Neural cell (in vitro differentiated cells): ENCODE data around the gene NRL. TPM values are rescaled to one million over a fixed set of nuclear protein-coding genes. Genes with fewer than 3 reads are reported as not detected.

Experiments used
- H2AFZ ChIP-seq: fragments of 200-600, 300-800 bp; sonication (generic), shearing (Covaris generic); 2 replicates; pipeline ENCODE4 v1.6.0; 2014; ENCODE audit warnings: low read depth, mild to moderate bottlenecking, antibody characterized with exemption, low read length, moderate library complexity
- H3F3A ChIP-seq: fragments of 200-600 bp; shearing (Covaris generic); 2 replicates; pipeline ENCODE4 v1.6.1; 2016; ENCODE audit warnings: mild to moderate bottlenecking, moderate library complexity, mixed read lengths, antibody characterized with exemption, low read length; ENCODE audit not compliant: insufficient read depth, poor library complexity, severe bottlenecking
- H3K27ac ChIP-seq: fragments of 200-600, 300-800 bp; sonication (generic), shearing (Covaris generic); 2 replicates; pipeline ENCODE4 v1.5.1; 2014; ENCODE audit warnings: mild to moderate bottlenecking, low read length, moderate library complexity
- H3K27me3 ChIP-seq: fragments of 300-800, 200-600 bp; sonication (generic), shearing (Covaris generic); 2 replicates; pipeline ENCODE4 v1.6.0; 2014; ENCODE audit warnings: mild to moderate bottlenecking, low read depth, low read length, moderate library complexity; ENCODE audit not compliant: insufficient read depth
- H3K36me3 ChIP-seq: fragments of 300-800, 200-600 bp; sonication (generic), shearing (Covaris generic); 2 replicates; pipeline ENCODE4 v1.5.1; 2014; ENCODE audit warnings: mild to moderate bottlenecking, antibody characterized with exemption, low read length, moderate library complexity; ENCODE audit not compliant: insufficient read depth
- H3K4me2 ChIP-seq: fragments of 300-800, 200-600 bp; sonication (generic), shearing (Covaris generic); 2 replicates; pipeline ENCODE4 v1.6.0; 2014; ENCODE audit warnings: mild to moderate bottlenecking, low read length
- H3K4me3 ChIP-seq: fragments of 300-800, 200-600 bp; sonication (generic), shearing (Covaris generic); 2 replicates; pipeline ENCODE4 v1.5.1; 2014; ENCODE audit warnings: mild to moderate bottlenecking, low read length, moderate library complexity
- H3K79me2 ChIP-seq: fragments of 200-600 bp; shearing (Covaris generic); replicated peaks from 2 replicates; pipeline ENCODE4 v1.6.0; 2014; ENCODE audit warnings: mild to moderate bottlenecking, low read length, moderate library complexity; ENCODE audit not compliant: insufficient read depth
- H3K9ac ChIP-seq: fragments of 300-800, 200-600 bp; sonication (generic), shearing (Covaris generic); 2 replicates; pipeline ENCODE4 v1.6.1; 2016; ENCODE audit warnings: mild to moderate bottlenecking, low read length, mixed read lengths
- H3K9me2 ChIP-seq: fragments of 200-600 bp; shearing (Covaris generic); 2 replicates; pipeline ENCODE4 v1.6.1; 2016; ENCODE audit warnings: mild to moderate bottlenecking, low read length, mixed read lengths; ENCODE audit not compliant: insufficient read depth
- H3K9me3 ChIP-seq: fragments of 200-600, 300-800 bp; sonication (generic), shearing (Covaris generic); 2 replicates; pipeline ENCODE4 v1.6.1; 2016; ENCODE audit warnings: mild to moderate bottlenecking, mixed run types, low read length, moderate library complexity, mixed read lengths
- H4K20me1 ChIP-seq: fragments of 200-600 bp; shearing (Covaris generic); 2 replicates; pipeline ENCODE4 v1.6.1; 2016; ENCODE audit warnings: mild to moderate bottlenecking, mixed run types; ENCODE audit not compliant: insufficient read depth
- CTCF ChIP-seq: fragments of 450-650 bp; IDR thresholded peaks from 2 replicates; pipeline ENCODE4 v1.5.1; 2014; ENCODE audit warnings: antibody characterized with exemption, mild to moderate bottlenecking, moderate library complexity; ENCODE audit not compliant: poor library complexity, severe bottlenecking
- EP300 ChIP-seq: fragments of 450-650 bp; conservative IDR thresholded peaks from 2 replicates; pipeline ENCODE4 v1.6.1; 2014; ENCODE audit warnings: antibody characterized with exemption, mild to moderate bottlenecking, moderate library complexity; ENCODE audit not compliant: poor library complexity, severe bottlenecking
- EZH2 ChIP-seq: fragments of 200-600, 300-800 bp; shearing (Covaris generic), sonication (generic); IDR thresholded peaks from 2 replicates; pipeline ENCODE4 v1.6.1; 2014; ENCODE audit warnings: antibody characterized with exemption, low read length, borderline replicate concordance, mild to moderate bottlenecking; ENCODE audit not compliant: insufficient read depth, poor library complexity, severe bottlenecking
- MXI1 ChIP-seq: fragments of 450-650 bp; conservative IDR thresholded peaks from 2 replicates; pipeline ENCODE4 v1.6.1; 2014; ENCODE audit warnings: antibody characterized with exemption, mild to moderate bottlenecking; ENCODE audit not compliant: poor library complexity, severe bottlenecking
- POLR2AphosphoS5 ChIP-seq: IDR thresholded peaks from 2 replicates; pipeline ENCODE4 v1.6.1; 2012
- RAD21 ChIP-seq: fragments of 450-650 bp; conservative IDR thresholded peaks from 2 replicates; pipeline ENCODE4 v1.6.1; 2014; ENCODE audit warnings: antibody characterized with exemption, mild to moderate bottlenecking, moderate library complexity
- REST ChIP-seq: IDR thresholded peaks from 2 replicates; pipeline ENCODE4 v1.6.1; 2012; ENCODE audit warnings: borderline replicate concordance
- SMC3 ChIP-seq: fragments of 450-650 bp; conservative IDR thresholded peaks from 2 replicates; pipeline ENCODE4 v1.6.1; 2014; ENCODE audit warnings: antibody characterized with exemption, mild to moderate bottlenecking, moderate library complexity; ENCODE audit not compliant: poor library complexity
- TAF1 ChIP-seq: IDR thresholded peaks from 2 replicates; pipeline ENCODE4 v1.6.1; 2012; ENCODE audit warnings: low read depth
- polyA plus RNA-seq: library from polyadenylated mRNA; depleted of rRNA; stranded (reverse); fragments of >200 nt; gene quantifications from 2 replicates; pipeline ENCODE4 v1.2.3, GENCODE V29; 2014

The NRL gene
- polyA plus RNA-seq, 1 donor from 2014 or later, result 9.5 TPM

- no peaks in the 10 kb centered on the region for H3F3A ChIP-seq
- no peak overlapping the region for H3K27ac ChIP-seq
- no peak overlapping the region for H3K4me3 ChIP-seq
- no peaks in the 10 kb centered on the region for H3K27me3 ChIP-seq
- H3K79me2 ChIP-seq, result no peaks in the 10 kb centered on the region
- TF ChIP-seq REST (no peak), MXI1 (no peak), TAF1 (no peak), RAD21 (no peak)
- no peak overlapping the region for H2AFZ ChIP-seq
- no peaks in the 10 kb centered on the region for H3K9me3 ChIP-seq
- no peaks in the 10 kb centered on the region for H3K36me3 ChIP-seq
- H3K9ac ChIP-seq, result no peak overlapping the region
- H3K9me2 ChIP-seq, result no peaks in the 10 kb centered on the region
- H3K4me2 ChIP-seq, result no peak overlapping the region
- no peaks in the 10 kb centered on the region for H4K20me1 ChIP-seq
Measured at GRCh38 chr14:24123424-24124417, 9.0 kb upstream of the NRL start.

- Histone ChIP-seq H3K79me2 (no peaks in the 10 kb centered on the region), H3K4me3 (no peak overlapping the region), H3K27me3 (no peaks in the 10 kb centered on the region), H4K20me1 (no peaks in the 10 kb centered on the region), H2AFZ (no peak overlapping the region), H3K36me3 (no peaks in the 10 kb centered on the region), H3K9me2 (no peaks in the 10 kb centered on the region), H3K4me2 (no peak overlapping the region), H3F3A (no peaks in the 10 kb centered on the region), H3K9ac (no peak overlapping the region), H3K27ac (no peak overlapping the region), H3K9me3 (no peaks in the 10 kb centered on the region)
- no peak for TF ChIP-seq MXI1
- TF ChIP-seq TAF1, result no peak
- no peak for TF ChIP-seq EZH2
- no peak for TF ChIP-seq EP300
- TF ChIP-seq CTCF, result no peak
- no peak for TF ChIP-seq POLR2AphosphoS5
- TF ChIP-seq REST, result no peak
- TF ChIP-seq RAD21, result no peak
- TF ChIP-seq SMC3, result no peak
Measured at GRCh38 chr14:24122898-24123297, 8.1 kb upstream of the NRL start.
